GM03348 (cell line): Measurements from ENCODE around the gene HDAC10.

ENCODE experiments used
- DNase-seq: peaks from one replicate; pipeline ENCODE4 v3.0.0; 2012; ENCODE audit warnings: low spot score

HDAC10 gene

DNA sequence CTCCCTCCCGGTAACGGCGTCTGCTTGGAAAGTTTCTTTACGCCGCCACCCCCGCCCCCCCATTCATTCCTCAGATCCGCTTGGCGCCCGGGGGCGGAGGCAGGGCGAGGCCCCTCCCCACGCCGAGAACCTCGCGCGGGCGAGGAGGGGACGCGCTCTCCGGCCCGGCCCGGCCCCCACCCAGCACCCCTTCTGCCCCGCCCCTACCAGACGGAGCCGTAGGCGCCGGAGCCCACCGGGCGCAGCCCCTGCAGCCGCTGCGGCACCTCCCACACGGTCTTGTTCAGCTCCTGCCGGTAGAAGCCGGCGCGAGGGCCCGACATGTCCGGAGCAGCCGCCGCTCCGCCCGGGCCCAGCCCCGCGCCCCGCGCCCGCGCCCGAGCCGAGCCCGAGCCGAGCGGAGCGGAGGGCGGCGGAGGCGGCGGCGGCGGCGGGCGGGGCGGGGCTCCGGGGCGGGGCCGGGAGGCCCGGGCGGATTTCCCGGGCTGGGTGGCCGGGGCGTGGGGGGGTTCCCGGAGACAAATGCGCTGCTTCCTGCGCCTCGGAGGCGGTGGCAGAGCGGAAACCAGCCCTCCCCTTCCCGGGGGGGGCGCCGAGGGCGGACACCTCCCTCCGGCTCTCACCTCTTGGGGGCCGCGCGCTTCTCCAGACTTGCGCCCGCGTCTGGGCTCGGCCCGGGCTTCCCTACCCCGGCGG is 19.1 kb upstream of the HDAC10 start, which contains the start of gene MAPK11:
TSS of gene MAPK11 (minus strand) at position 411 of the 696 bp plus-strand sequence. CDS start at position 323, 88 bp downstream.
- DNase-seq: peak; percentile 85

DNA sequence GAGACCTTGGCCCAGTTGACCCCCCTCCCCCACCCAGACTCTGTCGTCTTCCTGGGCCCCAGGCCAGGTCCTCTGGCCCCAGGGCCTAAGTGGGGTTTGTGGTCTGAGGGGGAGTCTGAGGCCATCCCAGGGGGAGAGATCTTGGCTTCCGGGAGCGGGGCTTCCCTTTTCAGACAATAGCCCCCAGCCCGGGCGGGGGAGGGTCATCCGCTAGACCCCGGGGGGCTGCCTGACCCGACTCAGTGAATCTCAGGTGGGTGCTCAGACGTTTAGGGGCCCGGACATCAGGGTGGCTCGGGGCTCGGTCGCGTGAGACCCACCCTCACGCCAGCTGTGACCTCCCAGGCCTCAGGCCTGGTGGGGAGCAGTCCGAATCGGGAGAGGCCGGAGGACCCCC is 18.5 kb upstream of the HDAC10 start:
- no peak for DNase-seq

DNA sequence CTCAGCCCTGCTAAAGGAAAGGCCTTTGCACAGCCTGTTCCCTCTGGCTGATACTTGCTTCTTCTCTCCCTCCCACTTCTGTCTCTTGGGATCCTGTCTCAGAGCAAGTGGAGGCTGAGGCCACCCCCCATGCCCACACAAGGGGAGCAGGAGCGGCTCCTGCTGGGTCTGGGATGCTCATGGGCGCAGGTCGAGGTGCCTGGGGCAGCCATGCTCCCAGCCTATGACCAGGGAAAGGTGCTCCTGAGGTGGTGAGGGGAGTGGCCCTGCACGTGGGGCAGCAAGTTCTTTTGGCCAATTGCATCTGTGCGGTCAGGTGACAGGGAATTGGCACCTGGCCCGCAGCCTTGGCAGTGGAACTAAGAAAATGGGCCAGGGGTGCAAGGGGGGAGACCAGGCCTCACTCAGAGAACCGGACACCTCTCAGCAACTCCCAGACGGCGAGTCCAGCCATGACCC is 17.6 kb upstream of the HDAC10 start:
- DNase-seq: no peak

DNA sequence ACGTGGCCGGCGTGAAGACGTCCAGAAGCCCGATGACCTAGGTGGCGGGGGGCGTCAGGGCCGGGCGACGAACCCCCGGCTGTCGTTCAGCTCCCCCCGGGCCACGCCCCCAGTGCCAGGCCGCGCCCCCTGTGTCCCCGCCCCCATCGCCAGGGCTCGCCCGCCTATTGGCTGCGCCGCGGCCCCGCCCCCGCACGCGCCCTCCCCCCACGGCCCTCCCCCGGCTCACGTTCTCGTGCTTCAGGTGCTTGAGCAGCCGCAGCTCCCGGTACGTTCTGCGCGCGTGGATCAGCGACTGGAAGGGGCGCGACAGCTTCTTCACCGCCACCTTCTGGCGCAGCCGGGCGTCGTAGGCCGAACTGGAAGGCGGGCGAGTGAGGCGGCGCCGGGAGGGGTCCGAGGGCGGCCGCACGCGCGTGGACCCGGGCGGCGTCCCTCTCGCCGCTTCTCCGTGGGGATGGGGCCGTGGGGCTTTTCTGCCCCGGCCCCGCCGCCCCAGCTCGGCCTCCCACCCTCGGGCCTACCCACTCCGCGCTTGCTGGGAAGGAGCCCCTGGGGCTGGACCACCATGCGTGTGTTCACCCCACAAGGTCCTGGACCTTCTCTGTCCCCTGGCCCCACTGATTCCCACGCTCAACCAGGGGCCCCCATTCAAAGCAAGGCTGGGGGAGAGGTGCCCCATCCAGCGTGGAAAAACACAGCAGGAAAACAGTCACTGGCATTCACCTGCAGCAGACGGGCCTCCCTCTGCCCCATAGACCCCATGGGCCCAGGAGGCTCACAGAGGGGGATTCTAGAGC is 16.7 kb upstream of the HDAC10 start:
- peak; percentile 98 for DNase-seq

DNA sequence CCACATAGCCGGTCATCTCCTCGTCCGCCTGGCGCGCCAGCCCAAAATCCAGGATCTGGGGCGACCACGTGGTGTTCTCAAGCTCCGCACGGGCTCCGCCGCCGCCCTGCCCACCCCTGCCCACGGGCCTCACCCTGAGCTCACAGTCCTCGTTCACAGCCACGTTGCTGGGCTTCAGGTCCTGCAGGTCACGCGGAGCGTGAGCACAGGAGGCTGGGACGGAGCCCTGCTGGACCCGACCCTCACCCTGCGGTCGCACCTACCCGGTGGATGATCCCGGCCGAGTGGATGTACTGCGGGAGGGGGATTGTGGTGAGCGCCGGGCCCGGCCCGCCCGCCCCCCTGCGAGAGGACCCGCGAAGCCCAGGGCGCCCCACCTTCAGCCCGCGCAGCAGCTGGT is 15.9 kb upstream of the HDAC10 start:
- DNase-seq: no peak

DNA sequence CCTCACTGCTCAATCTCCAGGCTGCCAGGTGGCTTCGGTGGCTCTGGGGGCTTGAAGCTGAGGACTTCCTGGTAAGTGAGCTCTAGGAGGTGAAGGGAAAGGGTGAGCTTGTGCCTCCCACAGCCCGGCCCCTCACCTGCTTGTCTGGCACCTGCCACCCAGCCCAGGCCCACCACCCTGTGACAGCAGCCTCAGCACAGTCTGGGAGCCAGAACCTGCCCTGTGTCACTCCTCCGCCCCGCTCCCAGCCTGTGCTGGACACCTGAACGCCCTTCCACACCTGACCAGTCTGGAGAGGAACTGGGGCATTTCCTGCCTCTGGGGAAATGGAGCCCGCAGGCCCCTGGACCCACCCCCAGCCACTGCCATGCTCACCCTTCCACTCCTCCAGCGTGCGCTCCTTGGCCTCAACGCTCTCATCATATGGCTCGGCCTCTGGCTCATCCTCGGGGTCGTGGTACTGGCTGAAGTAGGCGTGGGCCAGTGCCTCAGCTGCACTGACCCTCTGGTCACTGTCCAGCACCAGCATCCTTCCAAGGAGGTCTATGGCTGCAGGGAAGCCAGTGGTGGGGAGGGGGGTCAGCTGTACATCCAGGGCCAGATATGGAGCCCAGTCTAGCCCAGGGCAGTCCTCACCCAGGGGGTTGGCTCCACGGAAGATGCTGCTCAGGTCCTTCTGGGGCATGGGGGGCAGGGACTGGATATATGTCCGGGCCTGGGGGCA is 14.0 kb upstream of the HDAC10 start:
- DNase-seq: no peak

DNA sequence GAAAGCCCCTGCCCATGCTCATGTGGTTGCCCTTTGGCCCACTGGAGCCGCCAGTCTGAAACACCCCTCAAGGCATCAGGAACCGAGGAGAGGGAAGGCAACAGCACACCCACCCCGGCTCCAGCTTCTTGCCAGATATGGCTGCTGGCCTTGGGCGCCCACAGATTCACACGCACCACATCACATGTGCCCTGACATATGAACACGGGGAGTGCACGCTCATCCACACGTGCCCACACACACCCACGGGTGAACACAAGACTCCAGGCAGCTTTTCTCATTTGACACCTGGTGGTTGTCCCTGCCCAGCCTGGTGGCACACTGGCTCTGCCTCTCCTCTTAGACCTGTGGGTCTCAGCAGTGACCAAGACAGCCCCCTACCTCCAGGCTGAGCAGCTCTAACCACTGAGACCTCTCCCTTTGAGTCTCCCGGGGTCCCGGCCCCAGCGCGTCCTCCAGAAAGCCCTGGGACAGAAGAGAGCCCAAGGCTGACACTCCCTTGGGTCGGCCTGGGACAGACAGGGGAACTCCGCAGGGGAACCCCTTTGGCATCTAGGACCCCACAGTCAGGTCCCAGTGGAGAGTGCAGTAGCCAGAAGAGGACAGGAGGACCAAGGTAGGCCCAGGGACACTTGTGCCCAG is 13.2 kb upstream of the HDAC10 start:
- no peak for DNase-seq

DNA sequence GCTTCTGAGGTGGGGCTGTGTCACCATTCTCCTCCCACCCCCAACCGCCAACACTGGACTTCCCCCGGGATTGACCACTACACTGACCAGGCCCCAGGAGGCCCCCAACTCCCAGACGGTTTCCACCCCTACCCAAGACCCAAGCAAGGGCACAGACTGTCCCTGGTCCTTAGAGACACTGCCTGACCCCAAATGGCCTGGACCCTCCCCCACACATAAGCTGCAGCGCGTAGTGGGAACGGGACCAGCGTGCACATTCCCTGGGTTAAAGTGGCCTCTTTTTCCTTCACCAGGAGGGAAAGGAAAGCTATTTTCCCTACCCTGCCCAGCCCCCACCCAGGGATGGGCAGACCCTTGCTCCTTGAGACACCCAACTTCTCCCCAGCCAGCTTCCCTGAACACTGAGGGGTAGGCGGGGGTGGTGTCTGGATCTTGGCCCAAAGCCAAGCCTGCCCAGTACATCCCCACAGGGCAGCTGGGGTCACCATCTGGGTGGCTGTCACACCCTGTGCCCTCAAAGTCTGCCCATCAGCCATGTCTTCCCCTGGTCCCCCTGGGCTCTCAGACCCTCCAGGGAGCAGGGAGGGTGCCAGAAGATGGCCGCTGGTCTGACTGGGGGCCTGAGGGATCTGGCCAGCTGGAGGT is 12.0 kb upstream of the HDAC10 start:
- no peak for DNase-seq

DNA sequence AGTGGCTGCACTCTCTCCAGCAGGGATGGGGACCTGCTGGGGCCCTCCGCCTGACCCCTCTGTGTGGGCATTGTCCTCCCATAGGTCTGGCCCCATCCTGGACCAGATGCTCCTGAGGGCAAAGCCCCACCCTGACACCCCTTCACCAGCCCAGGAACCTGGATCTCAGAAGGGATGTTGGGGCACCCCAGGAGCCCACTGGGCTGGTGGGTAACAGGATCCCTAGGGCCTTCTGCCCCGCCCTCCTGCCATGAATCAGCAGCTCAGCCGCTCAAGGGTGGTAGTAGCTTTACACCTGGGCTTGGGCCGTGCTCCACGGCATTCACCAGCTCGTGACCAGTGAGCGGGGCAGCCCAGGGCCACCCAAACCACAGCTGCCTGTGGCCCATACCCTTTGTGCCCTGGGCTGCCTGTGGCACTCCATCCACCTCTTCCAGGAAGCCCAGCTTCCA is 11.4 kb upstream of the HDAC10 start:
- DNase-seq: no peak

DNA sequence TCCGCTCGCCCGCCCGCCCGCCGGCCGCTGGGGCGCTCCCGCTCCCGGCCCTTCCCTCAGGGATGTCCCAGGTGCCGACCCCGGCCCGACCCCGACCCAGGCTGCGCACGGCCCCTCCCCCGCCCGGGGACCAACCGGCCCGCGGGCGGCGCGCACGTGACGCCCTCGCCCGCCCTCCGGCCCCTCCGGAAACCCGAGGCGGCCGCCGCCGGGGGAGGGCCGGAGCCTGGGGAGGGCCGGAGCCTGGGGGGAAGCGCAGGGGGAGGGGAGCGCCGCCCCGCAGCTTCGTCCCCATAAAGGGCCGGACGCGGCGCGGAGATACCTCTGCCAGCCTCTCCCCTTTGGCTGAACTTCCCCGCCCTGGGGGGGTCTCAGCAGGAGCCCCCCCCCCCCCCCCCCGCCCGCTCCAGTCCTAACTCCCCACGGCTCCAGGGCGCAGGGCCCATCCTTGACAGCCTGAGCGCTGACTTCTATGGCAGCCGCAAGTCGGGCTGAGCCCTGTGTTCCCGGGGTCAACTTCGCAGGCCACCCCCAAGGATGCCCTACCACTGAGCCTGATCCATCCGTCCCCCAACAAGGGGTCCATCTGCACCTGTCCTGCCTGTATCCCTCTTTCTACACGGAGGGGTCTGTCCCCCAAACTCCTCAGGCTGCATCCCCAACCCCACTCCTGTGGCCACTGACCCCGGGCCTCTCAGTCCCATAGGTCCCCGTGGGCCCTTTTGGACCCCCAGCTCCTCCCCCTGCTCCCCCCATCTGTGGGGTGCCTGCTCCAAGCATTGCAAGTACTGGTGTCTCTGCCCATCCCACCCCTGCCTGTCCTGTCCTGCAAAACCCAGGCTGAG is 10.8 kb upstream of the HDAC10 start, which contains the start of gene MAPK12:
TSS of gene MAPK12 (minus strand) at position 69 of the 845 bp plus-strand sequence. CDS start 174 bp downstream, outside the sequence.
- DNase-seq: peak; percentile 88

DNA sequence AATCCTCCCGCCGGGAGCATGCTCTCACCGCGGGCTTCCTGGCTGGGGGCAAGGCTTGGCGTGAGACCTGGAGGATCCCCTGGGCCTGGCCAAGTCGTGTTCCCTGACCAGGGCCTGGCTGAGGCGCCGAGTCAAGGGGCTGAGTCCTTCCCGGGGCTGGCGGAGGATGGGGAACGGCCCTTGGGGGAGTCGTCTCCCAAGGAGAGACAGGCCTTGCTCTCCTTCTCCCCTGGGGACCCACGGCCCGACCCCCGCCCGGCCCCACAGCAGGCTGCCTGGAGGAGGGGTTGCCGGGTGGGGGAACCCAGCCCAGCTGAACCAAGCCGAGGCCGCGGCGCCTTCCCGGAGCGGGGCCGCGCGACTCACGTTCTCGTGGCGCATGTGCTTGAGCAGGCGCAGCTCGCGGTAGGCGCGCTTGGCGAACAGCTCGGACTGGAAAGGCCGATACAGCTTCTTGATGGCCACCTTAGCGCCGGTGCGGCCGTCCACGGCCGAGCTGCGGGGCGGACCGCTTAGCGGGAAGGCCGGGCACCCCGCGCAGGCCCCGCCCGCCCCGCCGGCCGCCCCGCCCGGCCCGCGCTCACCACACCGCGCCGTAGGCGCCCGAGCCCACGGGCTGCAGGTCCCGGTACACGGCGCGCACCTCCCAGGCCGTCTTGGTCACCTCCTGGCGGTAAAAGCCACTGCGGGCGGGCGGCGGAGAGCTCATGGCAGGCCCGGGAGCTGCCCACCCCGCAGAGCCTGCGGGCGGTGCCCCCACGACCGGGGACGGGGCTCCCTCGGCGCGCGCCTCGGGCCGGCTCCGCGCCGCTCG is 9.9 kb upstream of the HDAC10 start:
- peak; percentile 76 for DNase-seq

DNA sequence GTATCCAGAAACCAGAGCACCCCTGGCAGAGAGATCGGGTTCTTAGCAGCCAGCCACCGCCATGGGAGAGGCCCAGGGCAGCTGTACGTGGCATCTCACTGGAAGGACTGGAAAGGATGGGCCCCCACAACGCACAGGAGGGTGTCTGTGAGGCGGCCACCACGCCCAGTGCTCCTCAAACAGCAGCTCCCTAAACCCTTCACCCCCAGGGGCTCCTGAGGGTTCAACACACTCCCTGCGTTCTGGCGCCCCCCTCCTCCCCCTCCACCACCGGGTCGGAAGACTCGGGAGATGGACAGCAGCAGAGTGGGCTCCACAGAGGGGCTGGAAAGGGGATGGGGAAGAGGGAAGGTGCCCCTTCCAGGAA is 9.4 kb upstream of the HDAC10 start:
- DNase-seq: peak; percentile 37

DNA sequence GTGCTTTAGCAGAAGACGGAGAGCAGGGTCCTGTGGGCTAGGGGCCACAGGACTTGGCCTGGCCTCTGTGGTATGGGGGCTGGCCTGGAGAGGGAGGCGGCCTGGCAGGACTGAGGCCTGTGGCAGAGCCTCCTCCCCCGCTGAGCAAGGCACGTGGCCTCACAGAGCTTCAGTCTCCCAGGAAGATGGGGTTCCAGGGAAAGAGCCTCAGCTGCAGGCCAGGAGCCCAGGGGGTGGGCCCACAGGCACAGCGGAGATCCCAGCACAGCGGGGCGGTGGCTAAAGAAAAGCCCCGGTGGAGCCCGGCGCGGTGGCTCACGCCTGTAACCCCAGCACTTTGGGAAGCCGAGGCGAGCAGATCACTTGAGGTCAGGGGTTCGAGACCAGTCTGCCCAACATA is 8.2 kb upstream of the HDAC10 start:
- no peak for DNase-seq

DNA sequence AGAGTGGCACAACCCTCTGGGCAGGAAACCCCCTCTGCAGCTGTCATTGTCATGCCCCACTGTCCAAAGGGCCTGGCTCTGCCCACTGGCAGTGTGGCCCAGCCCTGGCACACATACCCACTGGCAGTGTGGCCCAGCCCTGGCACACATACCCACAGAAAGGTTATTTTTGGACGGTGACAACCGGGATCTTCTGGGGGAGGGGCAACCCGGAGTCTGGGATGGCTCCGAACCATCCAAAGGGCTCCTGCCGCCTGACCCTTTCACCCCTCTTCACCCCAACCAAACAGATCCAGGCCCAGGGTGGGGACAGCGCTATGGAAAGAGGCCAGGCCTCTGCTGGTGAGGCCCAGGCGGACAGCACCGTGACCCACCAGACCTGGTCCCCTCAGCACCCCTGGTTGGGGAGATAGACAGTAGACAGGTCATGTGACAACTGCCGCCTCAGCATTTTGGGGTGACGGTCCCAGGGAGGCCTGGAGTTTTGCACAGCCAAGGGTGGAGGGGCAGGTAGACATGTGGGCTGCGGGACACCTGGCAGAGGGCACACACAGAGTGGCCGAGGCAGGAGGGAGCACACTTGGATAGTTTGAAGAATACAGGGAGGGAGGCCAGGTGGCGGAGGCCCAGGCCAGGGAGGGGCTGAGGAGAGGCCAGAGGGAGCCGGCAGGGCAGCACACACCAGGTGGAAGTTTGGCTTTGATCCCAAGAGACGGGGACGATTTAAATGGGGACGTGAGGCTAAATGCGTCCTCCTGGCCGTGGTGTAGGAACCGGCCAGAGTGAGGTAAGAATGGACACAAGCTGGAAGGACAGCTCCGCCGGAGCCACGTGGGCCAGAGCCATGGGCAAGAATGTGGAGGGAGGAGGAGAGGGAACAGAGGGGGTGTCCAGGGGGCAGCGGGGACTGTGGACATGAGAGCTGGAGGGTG is 7.6 kb upstream of the HDAC10 start:
- no peak for DNase-seq

DNA sequence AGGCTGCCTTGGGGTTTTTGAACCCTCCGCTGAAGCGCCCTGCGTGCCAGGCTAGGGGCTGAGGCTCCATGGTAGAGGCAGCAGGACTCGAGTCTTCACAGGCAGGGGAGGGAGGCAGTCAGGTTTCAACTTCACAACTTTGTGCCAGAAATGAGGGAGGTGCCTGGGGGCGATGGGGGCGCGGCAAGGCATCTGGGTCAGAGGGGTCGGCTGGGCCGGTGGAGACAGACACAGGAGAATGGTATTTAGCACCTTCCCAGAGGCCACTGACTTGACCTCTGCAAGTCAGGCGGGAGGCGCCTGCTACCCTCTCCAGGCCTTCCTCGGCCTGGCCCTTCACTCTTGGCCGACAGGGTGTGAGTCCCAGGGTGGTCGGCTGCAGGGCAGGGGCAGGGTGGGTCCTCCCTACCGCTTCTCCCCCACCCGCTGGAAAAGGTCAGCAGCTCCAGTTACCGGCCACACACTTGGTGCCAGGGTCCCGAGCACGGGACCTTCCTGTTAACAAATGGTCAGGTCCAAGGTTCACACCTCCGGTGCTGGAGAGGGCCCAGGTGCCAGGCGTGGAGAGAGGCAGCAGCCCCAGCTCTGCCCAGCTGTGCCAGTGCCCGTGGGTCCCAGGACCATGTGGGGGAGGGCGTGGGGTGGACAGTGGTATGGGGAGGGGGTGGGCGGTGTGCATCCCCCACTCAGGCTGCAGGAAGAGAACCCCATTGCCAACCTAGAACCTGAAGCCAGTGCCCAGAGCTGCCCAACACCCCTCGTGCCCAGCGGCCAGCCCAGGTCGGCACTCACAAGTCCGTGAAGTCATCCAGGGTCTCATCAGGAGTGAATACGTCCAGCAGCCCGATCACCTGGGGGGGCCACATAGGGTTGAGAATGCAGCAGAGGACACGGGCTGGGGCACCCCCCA is 6.6 kb upstream of the HDAC10 start:
- no peak for DNase-seq

DNA sequence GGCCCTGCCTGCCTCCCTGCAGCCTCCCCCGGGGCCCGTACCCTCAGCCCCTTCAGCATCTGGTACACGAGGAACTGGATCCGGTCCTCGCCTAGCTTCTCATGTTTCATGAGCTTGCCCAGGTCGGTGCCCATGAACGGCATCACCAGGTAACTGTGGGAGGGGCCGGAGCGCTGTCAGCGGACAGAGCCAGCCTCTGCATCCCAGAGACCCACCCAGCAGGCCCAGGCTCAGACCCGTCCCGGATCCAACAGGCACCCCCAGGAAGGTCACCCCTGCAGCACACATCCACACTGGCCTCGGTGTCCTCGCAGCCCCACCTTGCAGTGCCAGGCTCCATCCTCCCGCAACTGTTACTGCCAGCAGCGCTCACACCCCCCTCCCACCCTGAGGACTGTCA is 6.0 kb upstream of the HDAC10 start:
- DNase-seq: no peak

DNA sequence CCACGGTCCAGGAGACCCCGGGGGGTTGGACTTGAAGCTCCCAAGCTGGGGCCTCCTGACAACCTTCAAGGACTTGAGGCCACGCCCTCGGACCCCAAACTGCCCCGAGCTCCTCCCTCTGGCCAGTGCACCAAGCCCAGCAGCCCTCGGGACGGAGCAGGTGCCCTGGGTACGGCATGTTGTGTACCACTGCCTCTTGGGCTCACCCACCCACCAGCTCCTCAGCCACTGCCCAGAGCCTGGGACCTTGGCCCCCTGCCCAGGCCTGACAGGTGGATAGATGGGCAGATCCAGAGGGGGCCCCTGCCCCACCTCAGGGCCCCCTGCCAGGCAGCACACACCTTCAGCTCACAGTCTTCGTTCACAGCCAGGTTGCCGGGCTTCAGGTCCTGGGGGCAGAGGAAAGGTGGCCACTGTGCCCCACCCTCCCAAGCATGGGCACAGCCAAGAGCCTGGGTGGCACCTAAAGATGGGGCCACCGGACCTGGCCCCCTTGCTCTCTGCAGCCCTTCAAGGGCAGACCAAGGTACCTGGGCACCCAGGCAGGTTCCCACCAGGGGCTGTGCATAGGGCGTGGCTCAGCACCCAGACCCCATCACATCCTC is 5.3 kb upstream of the HDAC10 start:
- no peak for DNase-seq
